NCI-H187 treated with DMSO at 0.1 percent for 48 hours (cell line): ENCODE measurements around the gene TM9SF3.

Experiments
- DNase-seq: peaks from one replicate; lab custom pipeline; 2025; lab: John Stamatoyannopoulos, UW

The TM9SF3 gene

DNA sequence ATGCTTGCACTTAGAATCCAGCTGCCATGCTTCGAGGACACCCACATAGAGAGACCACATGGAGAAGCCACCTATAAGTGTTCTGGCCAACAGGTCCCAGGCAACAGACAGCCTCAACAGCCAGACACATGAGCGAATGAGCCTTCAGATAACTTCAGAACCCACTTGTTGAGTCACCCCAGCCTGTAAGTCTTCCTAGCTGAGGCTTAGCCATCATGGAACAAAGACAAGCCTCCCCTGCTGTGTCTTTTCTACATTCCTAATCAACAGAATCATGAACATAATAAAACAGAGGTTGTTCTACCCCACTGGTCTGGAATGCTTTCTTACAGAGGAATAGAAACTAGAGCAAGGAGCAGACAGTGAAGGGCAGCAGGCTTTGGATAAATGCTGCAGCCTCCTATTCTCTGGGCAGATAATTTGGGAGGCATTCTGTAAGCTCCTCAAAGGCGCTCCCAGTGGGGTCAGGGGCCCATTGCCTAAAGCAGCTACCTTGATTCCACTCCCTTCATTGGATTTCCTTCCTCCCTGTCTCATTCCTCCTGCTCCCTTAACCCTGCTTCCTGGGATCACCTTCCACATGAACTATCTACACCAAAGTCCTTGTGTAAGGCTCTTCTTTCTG lies 77.7 kb downstream of the TM9SF3 start:
- no peak for DNase-seq

GRCh38 chr10:96507044-96507443 lies 79.8 kb downstream of the TM9SF3 start:
- no peak for DNase-seq

DNA sequence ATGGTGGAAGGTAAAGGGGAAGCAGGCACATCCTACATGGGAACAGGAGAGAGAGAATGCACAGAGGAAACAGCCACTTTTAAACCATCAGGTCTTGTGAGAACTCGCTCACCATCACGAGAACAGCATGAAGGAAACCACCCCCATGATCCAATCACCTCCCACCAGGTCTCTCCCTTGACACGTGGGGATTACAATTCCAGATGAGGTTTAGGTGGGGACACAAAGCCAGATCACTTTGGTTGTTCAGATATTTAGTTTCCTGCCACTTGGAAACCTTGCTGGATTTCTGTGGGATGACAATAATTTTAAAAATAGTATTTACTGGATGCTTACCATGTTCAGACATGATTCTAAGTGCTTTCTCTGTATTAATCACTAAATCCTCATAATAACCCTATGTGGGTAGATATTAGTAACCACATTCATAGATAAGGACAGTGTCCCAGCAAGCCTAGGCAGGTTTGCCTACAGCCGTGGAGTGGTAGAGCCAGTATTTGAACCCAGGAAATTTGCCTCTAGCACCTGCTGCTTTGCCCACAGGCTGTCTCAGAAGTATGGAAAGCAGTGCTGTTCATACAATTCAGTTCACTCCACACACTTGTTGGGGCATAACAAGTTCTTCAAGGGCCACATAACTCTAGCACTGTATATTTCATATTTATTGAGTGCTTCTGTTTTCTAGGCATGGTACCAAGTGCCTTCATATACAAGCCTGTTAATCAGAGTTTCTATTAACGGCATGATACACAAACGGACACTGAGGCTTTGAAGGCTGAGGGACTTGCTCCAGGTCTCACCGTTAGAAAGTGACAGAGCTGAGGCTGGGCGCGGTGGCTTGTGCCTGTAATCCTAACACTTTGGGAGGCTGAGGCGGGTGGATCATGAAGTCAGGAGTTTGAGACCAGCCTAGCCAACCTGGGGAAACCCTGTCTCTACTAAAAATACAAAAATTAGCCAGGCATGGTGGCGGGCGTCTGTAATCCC lies 81.4 kb downstream of the TM9SF3 start:
- DNase-seq = no peak

DNA sequence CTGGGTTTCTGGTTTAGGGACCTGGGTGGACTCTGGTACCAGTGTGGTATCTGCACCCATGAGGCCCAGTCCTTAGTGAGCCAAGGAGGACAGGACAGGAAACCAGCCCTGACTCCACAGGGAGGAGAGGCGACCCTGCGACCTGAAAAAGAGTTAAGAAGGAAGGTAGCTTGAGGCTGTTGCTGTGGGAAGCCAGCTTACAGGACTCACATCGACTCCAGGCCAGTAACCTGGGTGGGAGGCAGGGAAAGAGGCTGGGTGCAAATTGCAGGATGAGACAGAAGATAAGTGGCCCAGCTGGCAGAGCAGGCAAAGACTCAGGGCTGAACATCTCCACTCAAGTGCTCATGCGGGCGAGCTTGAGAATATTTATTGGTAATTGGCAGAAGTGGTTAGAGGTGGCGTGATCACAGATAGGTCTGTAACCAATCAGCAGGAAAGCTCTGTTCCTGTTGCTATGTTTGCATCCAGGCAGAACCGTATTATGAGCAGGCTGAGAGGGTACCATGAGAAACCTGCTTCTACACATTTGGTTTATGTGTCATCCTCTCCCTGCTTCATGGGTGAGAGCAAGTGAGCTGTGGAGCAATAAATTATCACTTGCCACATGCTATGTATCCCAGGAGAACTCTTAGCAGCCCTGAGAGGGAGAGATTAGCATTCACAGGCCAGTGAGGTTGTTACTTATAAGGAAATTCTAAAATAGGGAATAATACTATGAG lies 84.1 kb downstream of the TM9SF3 start:
- DNase-seq = peak; percentile 89

DNA sequence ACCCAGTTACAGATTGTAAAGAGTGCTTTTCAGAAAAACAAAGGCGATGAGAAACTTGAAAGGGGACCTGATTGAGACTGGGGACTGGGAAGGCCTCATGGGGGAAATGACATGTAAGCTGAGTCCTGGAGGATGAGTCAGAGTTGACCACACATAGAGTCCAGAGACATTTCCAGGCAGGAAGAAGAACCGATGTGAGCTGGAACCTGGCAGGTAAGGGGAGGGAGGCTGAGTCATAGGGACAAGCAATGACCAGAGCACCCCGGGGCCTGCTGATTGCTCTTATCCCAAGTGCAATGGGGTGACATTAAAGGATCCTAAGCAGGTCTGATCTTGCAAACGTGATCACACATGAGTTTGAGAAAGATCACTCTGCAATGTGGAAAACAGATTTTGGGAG lies 84.8 kb downstream of the TM9SF3 start:
- DNase-seq = no peak

DNA sequence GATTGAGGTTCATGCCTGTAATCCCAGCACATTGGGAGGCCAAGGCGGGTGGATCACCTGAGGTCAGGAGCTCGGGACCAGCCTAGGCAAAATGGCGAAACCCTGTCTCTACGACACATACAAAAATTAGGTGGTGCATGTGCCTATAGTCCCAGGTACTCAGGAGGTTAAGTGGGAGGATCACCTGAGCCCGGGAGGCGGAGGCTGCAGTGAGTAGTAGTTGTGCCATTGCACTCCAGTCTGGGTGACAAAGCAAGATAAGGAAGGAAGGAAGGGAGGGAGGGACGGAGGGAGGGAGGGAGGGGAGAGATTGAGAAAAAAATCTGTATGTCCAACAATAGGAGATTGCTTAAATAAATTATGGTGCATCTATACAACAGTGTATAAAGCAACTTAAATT lies 86.3 kb downstream of the TM9SF3 start:
- DNase-seq = no peak

GRCh38 chr10:96500050-96500449 lies 86.8 kb downstream of the TM9SF3 start:
- no peak for DNase-seq

GRCh38 chr10:96497391-96497790 lies 89.4 kb downstream of the TM9SF3 start:
- no peak for DNase-seq

DNA sequence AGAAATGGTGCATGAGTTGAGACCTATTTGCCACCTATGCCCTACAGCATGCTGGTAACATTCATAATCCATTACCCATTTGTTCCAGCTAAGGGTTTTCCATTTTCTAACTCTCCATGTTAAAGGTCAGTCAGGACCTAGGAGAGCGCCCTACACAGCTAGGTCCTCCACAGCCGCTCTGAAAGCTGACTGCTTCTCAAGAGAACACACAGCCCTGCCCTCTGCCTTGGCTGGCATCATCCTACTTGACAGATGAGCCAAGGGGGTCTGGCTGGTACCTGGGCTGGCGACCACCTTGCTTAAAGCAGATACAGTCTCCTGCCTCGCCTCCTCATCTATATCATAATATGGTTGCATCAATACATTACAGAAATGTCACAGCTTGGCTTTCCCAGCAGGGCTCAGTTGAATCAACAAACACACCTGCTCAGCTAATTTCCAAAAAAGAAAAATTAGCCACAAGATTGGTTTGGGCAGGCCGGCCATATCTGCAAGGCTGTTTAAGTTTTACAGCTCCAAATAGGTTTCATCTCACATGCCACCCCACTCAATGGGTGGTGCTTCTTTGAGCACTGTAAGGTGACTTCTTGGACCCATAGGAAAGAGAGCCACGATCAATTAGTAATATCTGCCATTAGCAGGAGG lies 90.4 kb downstream of the TM9SF3 start:
- no peak for DNase-seq

- no peak for DNase-seq
Observed at GRCh38 chr10:96495544-96495943, 91.3 kb downstream of the TM9SF3 start.

GRCh38 chr10:96494694-96495093 lies 92.1 kb downstream of the TM9SF3 start:
- no peak for DNase-seq

GRCh38 chr10:96493871-96494525 lies 92.8 kb downstream of the TM9SF3 start:
- DNase-seq = no peak

- DNase-seq = no peak
Observed at GRCh38 chr10:96493254-96493653, 93.6 kb downstream of the TM9SF3 start.

DNA sequence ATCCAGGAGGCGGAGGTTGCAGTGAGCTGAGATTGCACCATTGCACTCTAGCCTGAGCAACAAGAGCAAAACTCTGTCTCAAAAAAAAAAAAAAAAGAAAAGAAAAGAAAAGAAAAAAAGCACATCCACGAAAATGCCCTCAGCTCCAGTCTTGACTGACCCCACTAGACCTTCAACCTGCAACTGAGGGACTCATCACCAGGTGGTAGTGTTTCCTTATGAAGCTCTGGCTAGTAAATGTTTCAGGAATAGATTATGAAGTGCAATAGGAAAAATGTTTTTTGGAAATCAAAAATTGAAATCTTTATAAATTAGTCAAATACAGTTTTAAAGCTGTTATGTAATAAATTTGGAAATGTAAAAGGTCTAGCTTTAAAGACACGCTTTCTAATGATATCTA lies 95.5 kb downstream of the TM9SF3 start:
- DNase-seq = no peak

- DNase-seq = no peak
Observed at GRCh38 chr10:96488161-96488935, 98.5 kb downstream of the TM9SF3 start.

GRCh38 chr10:96482815-96483588 lies 103.8 kb downstream of the TM9SF3 start:
- DNase-seq = no peak

GRCh38 chr10:96478355-96478754 lies 108.5 kb downstream of the TM9SF3 start:
- DNase-seq = no peak

DNA sequence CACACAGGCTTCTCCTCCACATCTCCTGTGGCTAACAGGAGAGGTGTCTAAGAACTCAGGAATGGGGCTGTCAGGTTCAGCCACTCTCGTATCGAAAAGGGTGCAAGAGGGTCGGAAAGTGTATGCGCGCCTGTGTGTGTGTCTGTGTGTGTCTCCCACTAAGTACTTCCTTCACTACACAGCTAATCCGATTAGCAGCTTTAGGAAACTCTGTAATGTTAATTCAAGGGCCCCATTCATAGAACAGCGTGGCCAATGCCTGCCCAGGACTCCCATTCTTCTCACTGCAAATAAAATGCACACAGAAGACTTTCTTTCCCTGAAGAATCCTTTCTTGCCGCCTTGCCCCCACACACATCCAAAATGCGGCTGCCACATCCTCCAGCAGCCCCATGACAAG lies 112.9 kb downstream of the TM9SF3 start:
- DNase-seq = no peak

GRCh38 chr10:96470116-96470743 lies 116.6 kb downstream of the TM9SF3 start:
- no peak for DNase-seq

- DNase-seq = no peak
Observed at GRCh38 chr10:96468845-96469244, 118.0 kb downstream of the TM9SF3 start.
